GM21619 (cell line): ENCODE measurements around the gene FBN2.
"Not testable (repeated sequence)": the region's sequence is repeated elsewhere in the genome, so short reads cannot be mapped to it uniquely, and the experiment has no call there.

ENCODE experiments used
- ATAC-seq: cut with Tn5 transposase; IDR thresholded peaks from one replicate; pipeline ENCODE4 v1.9.1; 2021; ENCODE audit not compliant: unreplicated experiment

Gene FBN2

DNA sequence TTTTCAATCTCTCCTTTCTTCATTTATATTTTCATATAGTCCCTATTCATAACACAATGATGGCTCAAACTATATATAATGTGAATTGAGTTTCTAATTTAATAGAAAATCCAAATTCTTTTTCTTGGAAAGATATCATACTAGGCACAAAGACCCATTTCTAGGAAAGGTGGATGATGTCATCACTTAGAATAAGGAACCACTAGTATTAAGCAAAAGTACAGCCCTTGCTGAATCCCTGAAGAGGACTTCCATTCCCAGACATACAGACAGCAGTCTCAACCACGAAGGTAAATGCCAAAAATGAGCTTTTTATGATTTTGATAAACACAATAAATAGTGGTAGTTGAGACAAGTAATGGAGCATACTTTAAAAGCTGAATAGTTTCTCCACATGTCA lies 210.0 kb downstream of the FBN2 start:
- ATAC-seq = no peak

DNA sequence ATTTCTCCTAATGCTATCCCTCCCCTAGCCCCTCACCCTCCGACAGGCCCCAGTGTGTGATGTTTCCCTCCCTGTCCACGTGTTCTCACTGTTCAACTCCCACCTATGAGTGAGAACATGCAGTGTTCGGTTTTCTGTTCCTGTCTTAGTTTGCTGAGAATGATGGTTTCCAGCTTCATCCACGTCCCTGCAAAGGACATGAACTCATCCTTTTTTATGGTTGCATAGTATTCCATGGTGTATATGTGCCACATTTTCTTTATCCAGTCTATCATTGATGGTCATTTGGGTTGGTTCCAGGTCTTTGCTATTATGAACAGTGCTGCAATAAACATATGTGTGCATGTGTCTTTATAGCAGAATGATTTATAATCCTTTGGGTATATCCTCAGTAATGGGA lies 216.6 kb downstream of the FBN2 start:
- not testable (repeated sequence) for ATAC-seq

DNA sequence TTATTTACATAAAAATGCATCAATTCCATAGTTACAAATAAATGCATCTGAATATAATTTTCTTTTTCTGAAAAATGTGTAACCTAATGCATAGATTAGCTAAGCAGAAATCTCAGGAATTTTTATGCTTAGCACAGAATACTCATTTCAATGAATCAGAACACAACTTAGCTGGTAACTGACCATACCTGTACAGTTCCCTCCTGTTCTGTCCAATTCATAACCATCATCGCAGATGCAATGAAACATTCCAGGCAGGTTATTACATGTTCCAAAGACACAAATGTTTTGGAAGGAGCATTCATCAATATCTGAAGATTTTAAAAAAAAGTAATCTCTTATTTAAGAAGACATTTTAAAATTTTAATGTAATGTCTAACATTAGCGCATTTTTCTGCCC lies 219.4 kb downstream of the FBN2 start:
- no peak for ATAC-seq

DNA sequence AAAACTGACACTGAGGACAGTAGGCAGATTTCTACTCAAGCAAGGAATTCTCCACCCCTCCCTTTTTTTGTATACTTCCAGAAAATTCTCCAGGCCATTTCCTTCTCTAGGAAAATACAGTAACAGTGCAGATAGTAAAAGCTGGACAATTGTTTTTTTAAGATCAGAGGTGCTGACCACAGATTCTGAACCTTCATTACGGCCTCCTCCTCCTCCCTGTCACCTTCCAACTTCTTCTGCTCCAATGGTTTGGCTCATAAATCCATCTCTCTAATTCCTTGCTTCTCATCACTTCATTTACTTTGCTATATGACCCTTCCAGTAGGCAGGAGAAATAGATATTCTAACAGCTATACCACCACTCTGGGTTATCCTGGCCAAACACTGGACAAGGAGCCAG lies 220.6 kb downstream of the FBN2 start:
- no peak for ATAC-seq

DNA sequence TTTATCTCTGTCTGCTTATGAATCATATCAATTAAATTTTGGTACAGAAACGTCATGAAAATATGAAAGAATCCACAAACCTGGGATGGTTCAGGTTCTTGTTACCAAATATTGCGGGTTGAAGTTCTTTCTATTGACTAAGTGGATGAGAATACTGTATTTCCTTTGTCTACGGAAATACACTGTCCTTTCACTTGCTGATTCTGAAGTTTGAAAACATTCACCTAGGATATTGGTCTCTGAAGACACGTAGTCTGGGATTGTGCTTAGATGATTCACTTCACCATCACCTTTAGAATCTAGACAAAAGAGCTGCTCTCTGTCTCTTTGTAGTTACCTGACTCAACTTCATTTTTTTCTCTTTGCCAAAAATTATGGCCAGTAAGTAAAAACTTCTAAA lies 222.4 kb downstream of the FBN2 start:
- no peak for ATAC-seq

DNA sequence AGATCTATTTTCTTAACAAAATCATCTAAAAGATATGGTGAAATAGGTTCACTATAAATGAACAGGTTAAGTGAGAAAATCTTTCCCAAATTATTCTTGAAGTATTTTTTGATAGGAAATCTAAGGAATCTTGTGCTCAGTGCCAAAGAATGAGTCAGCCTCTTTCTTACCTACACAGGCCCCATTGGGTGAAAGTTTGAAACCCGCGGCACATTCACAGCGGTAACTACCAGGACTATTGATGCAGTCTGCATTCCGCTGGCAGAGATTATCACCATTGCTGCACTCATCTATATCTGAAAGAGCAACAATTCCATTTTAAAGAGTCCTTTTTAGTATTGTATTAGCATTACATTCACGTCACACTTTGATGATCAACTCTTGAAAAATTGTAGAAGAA lies 232.7 kb downstream of the FBN2 start:
- ATAC-seq = no peak

DNA sequence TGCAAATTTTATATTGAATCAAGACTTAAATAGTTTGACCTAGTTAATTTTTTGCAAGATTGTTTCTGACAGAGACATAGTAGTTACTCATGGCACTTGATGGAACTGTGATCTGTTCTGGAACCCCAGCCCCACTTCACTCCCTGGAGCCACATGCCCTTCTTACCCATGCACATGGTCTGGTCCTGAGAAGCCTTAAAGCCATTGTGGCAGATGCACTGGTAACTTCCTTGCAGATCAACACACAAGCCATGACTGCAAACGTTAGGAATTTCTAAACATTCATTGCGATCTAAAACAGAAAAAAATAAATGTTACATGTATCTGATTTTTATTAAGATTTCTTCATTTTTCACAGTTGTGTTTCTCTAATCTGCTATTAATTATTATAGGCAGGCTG lies 233.3 kb downstream of the FBN2 start:
- ATAC-seq = no peak

DNA sequence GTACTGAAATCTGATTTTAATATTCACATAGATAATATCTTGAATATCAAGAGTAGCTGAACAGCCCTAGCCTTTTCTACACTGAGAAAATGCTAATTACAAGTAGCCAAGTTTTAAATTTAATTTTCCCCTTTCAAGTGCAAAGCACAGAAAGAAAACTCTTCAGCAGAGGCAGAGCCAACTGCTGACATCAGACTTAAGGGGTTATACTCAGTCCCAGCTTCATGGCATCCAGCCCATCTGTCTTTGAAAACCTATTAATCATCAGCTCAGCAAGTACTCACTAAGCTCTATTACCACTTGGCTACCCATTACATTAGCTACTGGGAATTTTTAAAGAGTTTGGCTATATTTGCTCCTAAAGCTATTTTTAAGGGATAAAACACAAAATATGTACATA lies 234.0 kb downstream of the FBN2 start:
- ATAC-seq = no peak

DNA sequence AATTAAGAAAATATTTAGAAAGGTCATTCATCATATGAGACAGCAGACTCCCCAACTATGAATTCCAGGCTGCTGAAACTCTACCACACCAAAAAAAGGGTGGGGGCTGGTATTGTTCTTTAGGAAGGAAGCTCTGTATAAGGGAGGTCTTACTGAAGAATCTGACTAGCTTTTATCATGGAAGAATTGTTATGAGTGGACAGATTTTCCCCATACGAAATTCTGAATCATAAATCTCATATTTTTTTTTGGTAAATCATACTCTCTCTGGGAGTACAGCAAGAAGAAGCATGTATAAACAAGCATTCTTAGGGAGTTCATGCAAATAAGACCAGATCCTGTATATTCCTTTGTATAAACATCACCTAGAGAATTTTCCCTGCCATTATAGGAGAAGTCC lies 234.5 kb downstream of the FBN2 start:
- no peak for ATAC-seq

DNA sequence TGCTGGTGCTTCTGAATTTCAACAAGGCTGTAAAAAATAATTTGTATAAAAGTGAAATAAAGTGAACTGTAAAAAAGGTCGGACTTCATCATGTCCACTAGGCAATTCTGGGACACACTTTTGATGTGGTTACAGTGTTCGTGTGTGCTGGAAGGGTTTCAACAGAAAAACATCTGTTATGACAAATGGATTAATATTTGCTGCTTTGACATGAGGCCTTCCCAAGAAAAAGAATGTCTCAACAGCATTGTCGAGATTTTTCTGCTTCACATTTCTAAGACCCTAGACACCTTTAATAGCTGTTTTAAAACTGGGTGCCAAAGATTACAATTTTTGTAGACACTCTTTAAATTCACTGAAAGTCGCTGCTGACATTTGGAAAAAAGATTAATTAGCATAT lies 237.9 kb downstream of the FBN2 start:
- no peak for ATAC-seq

DNA sequence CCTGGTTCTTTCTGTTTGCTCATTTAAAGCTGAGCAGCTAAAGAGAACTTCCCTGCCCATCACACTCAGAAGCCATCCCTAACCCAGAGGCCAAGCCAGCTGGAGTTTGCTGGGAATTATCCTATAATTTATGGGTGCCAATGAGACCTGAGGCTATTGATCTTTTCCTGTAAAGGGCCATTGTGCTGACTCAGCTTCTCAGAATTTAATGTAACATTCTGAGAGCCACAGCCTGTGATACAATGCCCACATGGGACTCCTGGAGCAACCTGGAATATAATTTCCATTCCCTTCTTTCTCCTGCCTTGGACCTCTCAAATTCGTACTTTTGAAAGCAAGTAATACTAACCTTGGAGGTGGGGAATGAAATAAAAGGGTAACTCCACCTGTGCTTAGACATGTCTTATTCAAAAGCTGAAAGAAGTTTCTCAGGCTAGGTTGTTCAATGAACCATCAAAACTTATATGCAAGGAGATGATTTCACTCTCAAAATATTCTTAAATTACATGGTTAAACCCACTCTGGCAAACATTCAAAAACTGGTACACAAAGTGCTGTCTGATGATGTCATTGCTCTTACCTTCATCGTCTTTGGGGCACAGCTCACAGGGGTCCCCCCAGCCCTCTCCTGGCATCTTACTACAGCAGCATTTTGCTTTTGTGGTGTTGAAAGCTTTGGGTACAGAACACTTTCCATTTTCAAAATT lies 247.7 kb downstream of the FBN2 start:
- ATAC-seq = no peak

DNA sequence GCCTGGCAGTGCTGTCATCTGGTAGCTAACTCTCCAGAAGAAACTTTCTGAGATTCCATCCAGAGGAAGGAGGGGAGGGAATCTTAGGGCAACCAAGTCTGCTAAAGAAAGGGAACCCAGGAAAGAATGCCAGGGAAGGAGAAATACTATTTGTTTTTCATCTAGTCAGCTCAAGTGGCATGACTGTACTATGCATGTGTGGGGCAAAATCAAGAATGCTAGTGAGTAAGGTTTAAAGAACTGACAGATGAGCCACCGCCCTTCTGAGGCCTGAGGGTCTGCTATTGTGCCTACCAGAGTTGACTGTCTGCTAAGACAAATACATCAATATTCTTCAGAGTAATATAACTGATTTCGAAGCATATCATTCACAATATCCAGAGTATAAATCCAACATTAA lies 250.3 kb downstream of the FBN2 start:
- ATAC-seq = no peak

DNA sequence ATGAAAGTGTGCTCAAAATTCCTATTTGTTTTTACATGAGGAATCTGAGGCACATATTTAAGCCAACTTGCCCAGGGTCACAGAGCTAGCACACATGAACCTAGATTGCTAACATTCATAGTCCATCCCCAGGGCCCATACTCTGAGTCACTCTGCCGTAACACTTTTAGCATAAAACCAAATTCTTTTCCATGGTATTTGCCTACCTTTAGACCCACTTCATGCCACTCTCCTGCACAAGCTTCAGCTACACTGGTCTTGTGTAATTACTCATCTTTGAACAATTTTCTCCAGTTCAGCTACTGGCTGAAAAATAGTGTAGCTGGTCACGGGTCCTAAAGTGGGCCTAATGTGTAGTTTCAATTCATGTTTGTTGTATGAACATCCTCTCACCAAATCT lies 253.8 kb downstream of the FBN2 start:
- no peak for ATAC-seq

DNA sequence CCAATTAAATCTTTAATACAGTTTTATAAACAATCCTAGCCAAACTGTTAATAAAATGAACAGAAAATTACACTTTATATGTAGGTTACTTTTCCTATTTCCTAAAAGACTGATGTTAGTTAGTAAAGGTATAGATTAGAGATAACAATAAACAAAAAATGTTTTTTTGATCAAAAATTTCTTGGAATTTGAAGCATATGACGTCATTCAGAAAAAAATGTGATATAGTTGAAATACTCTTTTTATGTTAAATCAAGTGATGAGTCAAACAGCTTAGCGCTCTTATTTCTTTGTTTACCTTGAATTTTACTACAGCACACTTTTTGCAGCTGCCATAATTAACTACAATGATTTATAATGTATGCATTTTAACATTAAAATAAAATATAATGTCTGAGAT lies 258.7 kb downstream of the FBN2 start:
- ATAC-seq = no peak

DNA sequence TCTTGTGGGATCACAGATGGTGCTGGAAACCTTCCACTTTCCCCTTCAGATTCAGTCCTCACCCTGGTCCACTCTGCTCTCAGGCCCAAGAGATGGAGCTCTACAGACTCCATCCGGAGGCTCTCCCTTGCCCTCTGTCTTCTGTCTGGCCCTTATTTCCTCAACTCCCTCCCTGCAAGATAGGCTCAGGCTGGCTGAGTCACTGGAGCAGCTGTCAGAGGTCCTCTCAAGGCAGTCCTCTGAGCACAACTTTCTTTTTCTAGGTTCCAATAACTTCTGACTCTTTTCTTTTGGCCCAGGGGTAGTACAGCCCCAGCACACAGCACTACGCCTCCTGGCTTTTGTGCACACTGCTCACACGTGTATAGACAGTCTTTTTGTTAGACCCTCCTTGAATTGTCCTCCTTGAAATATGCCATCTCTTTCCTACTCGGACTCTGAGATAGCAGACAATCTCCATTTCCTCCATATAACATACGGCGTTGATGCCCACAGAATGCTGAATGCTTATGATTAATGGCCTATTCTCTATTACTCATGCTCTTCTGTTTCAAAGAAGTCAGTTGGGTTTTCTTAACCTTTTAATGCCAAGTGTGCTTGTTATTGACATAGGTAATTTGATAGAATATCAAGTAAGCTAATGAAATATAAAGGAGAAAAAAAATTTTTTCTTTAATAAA lies 261.4 kb downstream of the FBN2 start:
- ATAC-seq = no peak

DNA sequence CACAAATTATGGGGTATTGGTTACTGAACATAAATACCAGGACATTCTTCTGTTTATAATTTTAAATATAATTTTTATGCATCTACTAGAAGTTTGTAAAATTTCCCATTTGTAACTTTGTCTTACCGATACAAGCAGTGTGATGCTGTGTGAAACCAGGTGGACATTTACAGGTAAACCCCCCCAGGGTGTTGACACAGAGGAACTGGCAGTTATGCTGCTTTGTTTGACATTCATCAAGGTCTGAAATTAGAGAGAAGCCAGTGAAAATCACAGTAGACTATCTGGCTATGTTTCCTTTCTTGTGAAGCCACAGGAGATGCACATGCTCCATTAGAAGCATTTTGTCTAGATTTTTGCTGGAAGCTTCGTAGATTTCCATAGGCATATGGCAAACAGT lies 263.6 kb downstream of the FBN2 start:
- no peak for ATAC-seq

DNA sequence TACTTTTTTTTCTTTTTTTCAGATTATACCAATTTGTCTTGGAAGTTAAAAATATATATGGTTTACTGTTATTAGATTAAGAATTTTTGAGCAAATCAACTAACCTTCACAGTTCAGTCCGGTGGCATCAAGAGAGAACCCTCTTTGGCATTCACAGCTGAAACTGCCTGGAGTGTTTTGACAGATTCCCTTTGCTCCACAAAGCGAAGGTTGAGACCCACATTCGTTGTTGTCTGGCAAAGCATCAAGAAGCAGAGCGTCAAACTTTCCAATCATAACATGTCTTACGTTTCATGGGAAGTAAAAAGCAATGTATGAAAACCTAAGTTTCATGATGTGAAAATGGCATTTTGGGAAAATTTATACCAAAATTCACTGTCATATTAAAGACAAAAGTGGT lies 264.3 kb downstream of the FBN2 start:
- no peak for ATAC-seq

DNA sequence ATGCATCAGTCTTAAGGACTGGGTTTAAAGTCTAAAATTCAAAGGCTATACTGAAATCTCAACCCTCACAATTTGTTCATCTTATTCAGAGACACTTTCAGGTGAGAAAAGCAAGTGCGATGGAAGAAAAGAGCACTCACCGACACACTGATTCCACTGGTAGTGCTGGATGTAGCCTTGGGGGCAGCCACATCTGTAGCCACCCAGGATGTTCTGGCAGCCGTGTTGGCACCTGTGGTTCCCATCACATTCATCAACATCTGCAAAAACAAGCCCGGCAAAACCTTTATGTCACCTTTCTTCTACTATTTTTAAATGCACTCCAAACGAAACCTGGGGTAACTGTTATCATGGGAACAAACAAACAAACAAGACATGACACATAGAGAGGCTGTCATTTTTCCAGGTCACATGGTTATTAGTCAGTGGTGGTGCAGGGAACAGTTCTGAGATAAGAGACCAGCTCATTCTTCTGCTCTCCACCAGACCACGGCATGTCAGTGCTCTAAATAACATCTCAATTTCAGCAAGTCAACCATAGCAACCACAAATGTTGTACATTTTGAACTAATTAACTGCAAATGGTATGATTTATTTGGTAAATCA lies 266.1 kb downstream of the FBN2 start:
- no peak for ATAC-seq

DNA sequence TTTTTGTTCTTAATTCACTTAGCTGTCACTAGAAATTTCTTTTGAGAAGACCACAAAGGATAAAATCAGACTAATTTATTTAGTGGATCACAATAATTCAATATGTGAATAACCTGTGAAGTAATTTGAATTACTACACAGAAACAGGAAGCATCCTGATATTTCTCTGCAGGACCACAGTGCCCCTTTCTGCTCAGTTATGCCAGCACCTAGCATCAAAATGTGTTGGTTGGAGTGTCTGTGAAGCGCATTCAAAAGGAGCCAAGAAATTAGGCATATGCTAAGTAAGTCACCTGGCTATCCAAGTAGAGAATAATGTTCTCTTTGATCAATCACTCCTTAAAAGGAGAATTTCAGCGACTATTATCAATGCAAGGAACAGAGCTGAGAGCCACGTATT lies 267.0 kb downstream of the FBN2 start:
- ATAC-seq = no peak

DNA sequence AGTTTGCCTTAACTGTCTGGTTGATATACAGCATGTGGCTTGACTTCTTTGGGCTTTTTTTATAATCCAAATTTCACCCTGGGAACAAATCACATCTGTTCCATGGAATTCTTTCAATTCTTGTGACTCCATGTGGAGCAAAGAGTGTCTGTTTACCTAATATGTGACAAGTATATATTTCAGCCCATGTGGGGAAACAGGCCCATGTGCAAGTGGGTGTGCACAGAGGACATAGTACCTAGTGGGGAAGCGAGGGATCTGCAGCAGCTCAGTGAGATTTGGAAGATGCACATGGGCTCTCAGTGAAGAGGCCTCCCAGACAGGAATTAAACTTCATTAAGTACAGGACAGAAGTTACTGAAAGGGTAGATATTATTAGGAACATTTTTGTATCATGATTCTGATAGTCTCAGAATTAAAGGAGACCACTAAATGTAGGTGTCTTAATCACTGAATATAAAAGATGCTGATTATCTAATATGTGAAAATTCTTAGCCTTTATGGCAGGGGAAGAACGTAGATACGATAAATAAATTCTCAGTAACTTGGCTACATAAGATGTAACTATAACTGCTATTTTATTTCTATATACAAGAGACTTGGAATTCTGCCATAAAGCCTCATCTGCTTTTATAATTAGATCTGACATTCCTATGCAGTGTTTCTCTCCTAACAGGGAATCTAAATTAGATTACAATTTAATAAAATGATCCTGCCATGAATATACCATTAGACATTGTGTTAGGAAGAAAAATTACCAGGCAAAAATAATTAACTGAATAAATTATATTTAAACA lies 273.3 kb downstream of the FBN2 start:
- no peak for ATAC-seq

DNA sequence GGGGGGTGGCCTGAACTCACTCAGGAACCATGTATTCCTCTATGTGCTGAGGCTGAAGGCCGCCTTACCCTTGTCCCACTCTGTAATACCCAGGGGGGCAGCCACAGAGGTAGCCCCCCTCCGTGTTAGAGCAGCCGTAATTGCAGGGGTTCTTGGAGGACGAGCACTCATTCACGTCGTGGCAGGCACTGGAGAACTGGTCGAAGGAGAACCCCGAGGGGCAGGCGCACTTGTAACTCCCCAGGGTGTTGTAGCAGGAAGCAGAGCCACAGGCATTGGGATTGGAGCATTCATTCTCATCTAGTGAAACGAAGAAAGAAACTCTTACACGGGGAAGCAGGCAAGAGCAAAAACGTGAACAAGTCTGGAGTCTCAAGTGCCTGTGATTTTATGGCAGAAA lies 274.7 kb downstream of the FBN2 start:
- no peak for ATAC-seq

DNA sequence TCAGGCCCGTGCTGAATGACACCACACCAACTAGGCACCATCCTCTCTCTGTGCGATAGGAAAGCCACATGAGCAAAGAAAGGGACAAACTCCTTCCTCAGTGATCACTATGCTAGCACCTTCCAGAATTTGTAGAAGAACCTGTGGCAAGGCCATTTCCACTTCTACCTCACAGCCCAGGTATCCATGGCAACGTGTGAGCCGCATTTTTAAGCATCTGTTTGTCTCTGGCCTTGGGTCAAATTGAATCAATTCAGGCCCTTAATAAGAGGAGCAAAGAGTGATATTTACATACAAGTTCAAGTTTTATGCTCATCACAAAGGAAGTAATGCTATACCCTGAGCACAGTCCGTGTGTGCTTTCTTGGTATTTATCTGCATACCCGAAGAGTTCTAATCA lies 275.1 kb downstream of the FBN2 start:
- ATAC-seq = no peak
